Gastrocnemius medialis (tissue), 4 donors: ENCODE results near the gene MOB3C. TPM values are rescaled to one million over a fixed set of nuclear protein-coding genes. Genes with fewer than 3 reads are reported as not detected.

Experiments used
- ATAC-seq, 2 donors: fragments of 150-250 bp; one replicate each; pipeline ENCODE4 v1.9.1; 2016
- DNase-seq, 2 donors: peaks; one replicate each; pipeline ENCODE4 v3.0.0-alpha.2; 2019
- H3K27ac ChIP-seq, 4 donors: fragments of 200-600 bp; sonication (generic); 1 replicate in 1 of 4; 2 replicates in 3 of 4; pipeline ENCODE4 v1.5.1; 2016 to 2018; ENCODE audit warnings: mild to moderate bottlenecking in 2 of 4, moderate library complexity in 1 of 4
- H3K27me3 ChIP-seq, 3 donors: fragments of 200-600 bp; sonication (generic) in 2 of 3; 1 replicate in 1 of 3; 2 replicates in 2 of 3; pipeline versions ENCODE4 v1.5.1 to v1.6.0; 2016 to 2019; ENCODE audit warnings: mild to moderate bottlenecking in 1 of 3, moderate library complexity in 1 of 3
- H3K36me3 ChIP-seq, 2 donors: fragments of 200-600 bp; sonication (generic) in 1 of 2; one replicate each; pipeline ENCODE4 v1.5.1; 2017 to 2018
- H3K4me1 ChIP-seq, 2 donors: fragments of 200-600 bp; sonication (generic) in 1 of 2; one replicate each; pipeline ENCODE4 v1.5.1; 2016 to 2017; ENCODE audit warnings: mild to moderate bottlenecking in 2 of 2
- H3K4me3 ChIP-seq, 4 donors: fragments of 200-600 bp; sonication (generic) in 3 of 4; 1 replicate in 1 of 4; 2 replicates in 3 of 4; pipeline ENCODE4 v1.5.1; 2016 to 2019; ENCODE audit warnings: mild to moderate bottlenecking in 2 of 4
- H3K9me3 ChIP-seq, 3 donors: fragments of 200-600 bp; sonication (generic) in 2 of 3; 1 replicate in 1 of 3; 2 replicates in 2 of 3; pipeline ENCODE4 v1.5.1; 2016 to 2019
- CTCF ChIP-seq, 5 experiments: fragments of 450-650 bp in 3 of 5; fragments of 200-600 bp in 2 of 5; sonication (generic) in 2 of 5; IDR thresholded peaks in 4 of 5; conservative IDR thresholded peaks in 1 of 5; 1 replicate in 4 of 5; 2 replicates in 1 of 5; pipeline ENCODE4 v1.5.1; 2016 to 2019; ENCODE audit warnings: antibody characterized with exemption in 5 of 5, mild to moderate bottlenecking in 3 of 5, moderate library complexity in 3 of 5
- POLR2A ChIP-seq, 2 donors: fragments of 450-650 bp; IDR thresholded peaks; one replicate each; pipeline ENCODE4 v1.6.1; 2017; ENCODE audit warnings: antibody characterized with exemption in 2 of 2, mild to moderate bottlenecking in 2 of 2, moderate library complexity in 2 of 2
- in situ Hi-C, 4 donors: fragments of 200-750 bp; cut with MboI; loops; one replicate each; pipeline versions ENCODE4 v1.15.0 to v1.8.0; 2017; ENCODE audit warnings: low sequenced_read_pairs in 4 of 4
- intact Hi-C: fragments of 100-400 bp; cut with DNase I; formaldehyde crosslinking; loops from one replicate; pipeline ENCODE4 v1.15.1; 2023; ENCODE audit warnings: low total_unique reads
- total RNA-seq, 4 donors: library from RNA; depleted of rRNA; stranded (reverse); fragments of >200 nt; gene quantifications; one replicate each; pipeline versions ENCODE4 v1.1.0 to v1.2.3, GENCODE V29; 2016

The MOB3C gene
- total RNA-seq, 4 donors from 2014 or later = 11.3 to 26.5 (median 23.3) TPM

- no peak for TF ChIP-seq CTCF (IDR thresholded peaks at IDR 0.05 in 4 of 5, conservative IDR thresholded peaks at IDR 0.05 in 1 of 5)
- ATAC-seq (no peak), DNase-seq (no peak)
- intact Hi-C loops (no loop called here), in situ Hi-C loops (no loop called here)
- no peaks in the 10 kb centered on the region for H3K9me3 ChIP-seq
- peaks cover 9 to 25% of the 10 kb centered on the region in 2 donors for H3K4me1 ChIP-seq
- no peaks in the 10 kb centered on the region for H3K27me3 ChIP-seq
- no peak overlapping the region for H3K4me3 ChIP-seq
- no peak overlapping the region for H3K27ac ChIP-seq
- peaks cover 0 to 26% of the 10 kb centered on the region in 2 donors for H3K36me3 ChIP-seq
These were observed 25.6 kb upstream of the MOB3C start for GRCh38 chr1:46642115-46642680.

GRCh38 chr1:46639547-46639946 lies 22.9 kb upstream of the MOB3C start:
- no peak for TF ChIP-seq CTCF (IDR thresholded peaks at IDR 0.05 in 4 of 5, conservative IDR thresholded peaks at IDR 0.05 in 1 of 5)
- no peak for TF ChIP-seq POLR2A (IDR thresholded peaks at IDR 0.05)
- Histone ChIP-seq H3K4me3 (no peak overlapping the region), H3K36me3 (peaks cover 0 to 40% of the 10 kb centered on the region in 2 donors), H3K4me1 (peaks cover 9 to 30% of the 10 kb centered on the region in 2 donors), H3K27me3 (no peaks in the 10 kb centered on the region), H3K9me3 (no peaks in the 10 kb centered on the region), H3K27ac (no peak overlapping the region)
- intact Hi-C loops = no loop called here
- no peak for ATAC-seq
- no peak for DNase-seq
- in situ Hi-C loops = no loop called here

- Histone ChIP-seq H3K27ac (peak overlapping the region in 1 of 4 donors; percentile 66), H3K36me3 (peaks cover 0 to 46% of the 10 kb centered on the region in 2 donors), H3K27me3 (no peaks in the 10 kb centered on the region), H3K4me1 (peaks cover 9 to 27% of the 10 kb centered on the region in 2 donors), H3K9me3 (no peaks in the 10 kb centered on the region), H3K4me3 (no peak overlapping the region)
- intact Hi-C loops = no loop called here
- ATAC-seq = no peak
- in situ Hi-C loops = no loop called here
- TF ChIP-seq POLR2A (IDR thresholded peaks at IDR 0.05) (no peak), CTCF (IDR thresholded peaks at IDR 0.05 in 4 of 5, conservative IDR thresholded peaks at IDR 0.05 in 1 of 5) (no peak)
- DNase-seq = no peak
These were observed 22.3 kb upstream of the MOB3C start for GRCh38 chr1:46638921-46639320.

- Histone ChIP-seq H3K36me3 (peaks cover 1 to 47% of the 10 kb centered on the region in 2 donors), H3K4me3 (no peak overlapping the region), H3K27ac (peak overlapping the region; percentile 42 to 68 (median 61)), H3K4me1 (peaks cover 9 to 14% of the 10 kb centered on the region in 2 donors), H3K27me3 (no peaks in the 10 kb centered on the region), H3K9me3 (no peaks in the 10 kb centered on the region)
- intact Hi-C loops (no loop called here), in situ Hi-C loops (no loop called here)
- no peak for TF ChIP-seq POLR2A (IDR thresholded peaks at IDR 0.05)
- TF ChIP-seq CTCF (IDR thresholded peaks at IDR 0.05 in 4 of 5, conservative IDR thresholded peaks at IDR 0.05 in 1 of 5) = no peak
- DNase-seq (no peak), ATAC-seq (peak; percentile 64 to 66)
These were observed 21.0 kb upstream of the MOB3C start for GRCh38 chr1:46637444-46638083.
